Gastrocnemius medialis (tissue), 4 donors: ENCODE results near the gene FOXR1. TPM values are rescaled to one million over a fixed set of nuclear protein-coding genes. Genes with fewer than 3 reads are reported as not detected.
A peak's percentile ranks its signal among the peaks of the same experiment; 100 is the strongest.

ENCODE experiments used
- ATAC-seq, 2 donors: fragments of 150-250 bp; one replicate each; pipeline ENCODE4 v1.9.1; 2016
- DNase-seq, 2 donors: peaks; one replicate each; pipeline ENCODE4 v3.0.0-alpha.2; 2019
- H3K27ac ChIP-seq, 4 donors: fragments of 200-600 bp; sonication (generic); 1 replicate in 1 of 4; 2 replicates in 3 of 4; pipeline ENCODE4 v1.5.1; 2016 to 2018; ENCODE audit warnings: mild to moderate bottlenecking in 2 of 4, moderate library complexity in 1 of 4
- H3K27me3 ChIP-seq, 3 donors: fragments of 200-600 bp; sonication (generic) in 2 of 3; 1 replicate in 1 of 3; 2 replicates in 2 of 3; pipeline versions ENCODE4 v1.5.1 to v1.6.0; 2016 to 2019; ENCODE audit warnings: mild to moderate bottlenecking in 1 of 3, moderate library complexity in 1 of 3
- H3K36me3 ChIP-seq, 2 donors: fragments of 200-600 bp; sonication (generic) in 1 of 2; one replicate each; pipeline ENCODE4 v1.5.1; 2017 to 2018
- H3K4me1 ChIP-seq, 2 donors: fragments of 200-600 bp; sonication (generic) in 1 of 2; one replicate each; pipeline ENCODE4 v1.5.1; 2016 to 2017; ENCODE audit warnings: mild to moderate bottlenecking in 2 of 2
- H3K4me3 ChIP-seq, 4 donors: fragments of 200-600 bp; sonication (generic) in 3 of 4; 1 replicate in 1 of 4; 2 replicates in 3 of 4; pipeline ENCODE4 v1.5.1; 2016 to 2019; ENCODE audit warnings: mild to moderate bottlenecking in 2 of 4
- H3K9me3 ChIP-seq, 3 donors: fragments of 200-600 bp; sonication (generic) in 2 of 3; 1 replicate in 1 of 3; 2 replicates in 2 of 3; pipeline ENCODE4 v1.5.1; 2016 to 2019
- CTCF ChIP-seq, 5 experiments: fragments of 450-650 bp in 3 of 5; fragments of 200-600 bp in 2 of 5; sonication (generic) in 2 of 5; IDR thresholded peaks in 4 of 5; conservative IDR thresholded peaks in 1 of 5; 1 replicate in 4 of 5; 2 replicates in 1 of 5; pipeline ENCODE4 v1.5.1; 2016 to 2019; ENCODE audit warnings: antibody characterized with exemption in 5 of 5, mild to moderate bottlenecking in 3 of 5, moderate library complexity in 3 of 5
- POLR2A ChIP-seq, 2 donors: fragments of 450-650 bp; IDR thresholded peaks; one replicate each; pipeline ENCODE4 v1.6.1; 2017; ENCODE audit warnings: antibody characterized with exemption in 2 of 2, mild to moderate bottlenecking in 2 of 2, moderate library complexity in 2 of 2
- in situ Hi-C, 4 donors: fragments of 200-750 bp; cut with MboI; loops; one replicate each; pipeline versions ENCODE4 v1.15.0 to v1.8.0; 2017; ENCODE audit warnings: low sequenced_read_pairs in 4 of 4
- intact Hi-C: fragments of 100-400 bp; cut with DNase I; formaldehyde crosslinking; loops from one replicate; pipeline ENCODE4 v1.15.1; 2023; ENCODE audit warnings: low total_unique reads
- total RNA-seq, 4 donors: library from RNA; depleted of rRNA; stranded (reverse); fragments of >200 nt; gene quantifications; one replicate each; pipeline versions ENCODE4 v1.1.0 to v1.2.3, GENCODE V29; 2016

FOXR1 gene
- total RNA-seq, 4 donors from 2014 or later: not detected

GRCh38 chr11:118928870-118929500 is 42.6 kb upstream of the FOXR1 start:
- intact Hi-C loops (loop anchor here (1.0 to 5.0 kb wide), 5 partner anchors 22 to 239 kb away; partner anchors contain the start of genes RPS25 and TRAPPC4), in situ Hi-C loops (loop anchor here in 1 of 4 donors (25.0 kb wide), 1 partner anchor 142 kb away; the partner anchor contains the start of gene DDX6)
- Histone ChIP-seq H3K27me3 (no peaks in the 10 kb centered on the region), H3K4me1 (peaks cover 39 to 54% of the 10 kb centered on the region in 2 donors), H3K27ac (peak overlapping the region; percentile 89 to 100 (median 96)), H3K36me3 (no peaks in the 10 kb centered on the region), H3K4me3 (peak overlapping the region; percentile 60 to 100 (median 82)), H3K9me3 (no peaks in the 10 kb centered on the region)
- ATAC-seq (peak; percentile 31 to 34), DNase-seq (peak; percentile 44 to 51)
- TF ChIP-seq POLR2A (IDR thresholded peaks at IDR 0.05): no peak
- TF ChIP-seq CTCF (IDR thresholded peaks at IDR 0.05 in 4 of 5, conservative IDR thresholded peaks at IDR 0.05 in 1 of 5): no peak

GRCh38 chr11:118929501-118930093 is 42.0 kb upstream of the FOXR1 start:
- Histone ChIP-seq H3K27ac (peak overlapping the region; percentile 89 to 100 (median 96)), H3K27me3 (no peaks in the 10 kb centered on the region), H3K4me3 (peak overlapping the region; percentile 60 to 100 (median 82)), H3K36me3 (no peaks in the 10 kb centered on the region), H3K9me3 (no peaks in the 10 kb centered on the region), H3K4me1 (peaks cover 42 to 52% of the 10 kb centered on the region in 2 donors)
- TF ChIP-seq POLR2A (IDR thresholded peaks at IDR 0.05): no peak
- TF ChIP-seq CTCF (IDR thresholded peaks at IDR 0.05 in 4 of 5, conservative IDR thresholded peaks at IDR 0.05 in 1 of 5): no peak
- intact Hi-C loops: loop anchor here (1.0 to 5.0 kb wide), 6 partner anchors 27 to 165 kb away; partner anchors contain the start of genes RPS25, TRAPPC4 and UPK2
- peak in 1 of 2 donors; percentile 26 for ATAC-seq
- in situ Hi-C loops: loop anchor here in 2 of 4 donors (10.0 to 25.0 kb wide), 3 partner anchors 142 to 235 kb away; partner anchors contain the start of gene DDX6 (in 1 of the 2)
- peak; percentile 65 to 82 for DNase-seq

GRCh38 chr11:118930094-118930712 is 41.4 kb upstream of the FOXR1 start:
- H3K9me3 ChIP-seq: no peaks in the 10 kb centered on the region
- H3K4me3 ChIP-seq: peak overlapping the region; percentile 60 to 100 (median 82)
- H3K36me3 ChIP-seq: no peaks in the 10 kb centered on the region
- H3K4me1 ChIP-seq: peaks cover 42 to 52% of the 10 kb centered on the region in 2 donors
- H3K27ac ChIP-seq: peak overlapping the region; percentile 89 to 100 (median 96)
- ATAC-seq: peak; percentile 16 to 29
- in situ Hi-C loops (loop anchor here in 2 of 4 donors (10.0 to 25.0 kb wide), 3 partner anchors 143 to 235 kb away; partner anchors contain the start of gene DDX6 (in 1 of the 2)), intact Hi-C loops (loop anchor here (1.0 to 5.0 kb wide), 3 partner anchors 26 to 61 kb away; partner anchors contain the start of gene UPK2)
- H3K27me3 ChIP-seq: no peaks in the 10 kb centered on the region
- peak; percentile 70 to 89 for DNase-seq
- no peak for TF ChIP-seq POLR2A (IDR thresholded peaks at IDR 0.05)
- TF ChIP-seq CTCF (IDR thresholded peaks at IDR 0.05 in 4 of 5, conservative IDR thresholded peaks at IDR 0.05 in 1 of 5): peak; percentile 92 to 99 (median 96)

GRCh38 chr11:118931571-118931970 is 40.0 kb upstream of the FOXR1 start:
- intact Hi-C loops: loop anchor here (2.0 to 5.0 kb wide), 2 partner anchors 34 to 63 kb away; no protein-coding TSS in a partner anchor
- in situ Hi-C loops: loop anchor here in 2 of 4 donors (10.0 to 25.0 kb wide), 3 partner anchors 144 to 237 kb away; partner anchors contain the start of gene DDX6 (in 1 of the 2)
- Histone ChIP-seq H3K4me3 (no peak overlapping the region), H3K27me3 (no peaks in the 10 kb centered on the region), H3K36me3 (no peaks in the 10 kb centered on the region), H3K9me3 (no peaks in the 10 kb centered on the region), H3K27ac (no peak overlapping the region), H3K4me1 (peaks cover 35 to 45% of the 10 kb centered on the region in 2 donors)
- DNase-seq (no peak), ATAC-seq (no peak)
- TF ChIP-seq POLR2A (IDR thresholded peaks at IDR 0.05) (no peak), CTCF (IDR thresholded peaks at IDR 0.05 in 4 of 5, conservative IDR thresholded peaks at IDR 0.05 in 1 of 5) (no peak)
